Measurements from ENCODE around the gene TMEM61.
"Not testable (repeated sequence)": the region's sequence is repeated elsewhere in the genome, so short reads cannot be mapped to it uniquely, and the experiment has no call there.

Gene TMEM61

GRCh38 chr1:54962612-54963395 lies 17.6 kb upstream of the TMEM61 start:
- no peak for DNase-seq (ENCODE audit: low read depth)

- not testable (repeated sequence) for DNase-seq (ENCODE audit: low read depth)
Measured at GRCh38 chr1:54963829-54964228, 16.6 kb upstream of the TMEM61 start.

GRCh38 chr1:54965624-54966340 lies 14.6 kb upstream of the TMEM61 start:
- DNase-seq (ENCODE audit: low read depth): no peak

- DNase-seq (ENCODE audit: low read depth): no peak
Measured at GRCh38 chr1:54967372-54967771, 13.1 kb upstream of the TMEM61 start.

- DNase-seq (ENCODE audit: low read depth): no peak
Measured at GRCh38 chr1:54968551-54968950, 11.9 kb upstream of the TMEM61 start.

GRCh38 chr1:54969879-54970278 lies 10.5 kb upstream of the TMEM61 start:
- DNase-seq (ENCODE audit: low read depth): no peak

DNA sequence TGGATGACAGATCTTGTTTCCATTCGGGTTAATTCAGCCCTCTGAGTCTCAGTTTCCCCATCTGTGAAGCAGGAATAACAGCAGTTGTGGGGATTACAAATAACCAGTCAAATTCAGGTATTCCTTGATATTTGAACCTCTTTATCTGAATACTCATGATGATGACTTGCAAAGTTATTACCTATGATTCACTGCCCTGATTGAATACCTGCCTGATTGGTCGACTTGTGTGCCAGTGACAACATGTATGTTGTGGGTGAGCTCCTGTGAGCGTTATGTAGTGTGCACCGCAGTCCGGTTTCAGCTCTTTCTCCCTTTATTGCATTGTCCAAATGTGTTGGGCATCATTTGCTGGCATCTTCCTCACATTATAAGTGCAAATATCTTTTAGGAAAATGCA lies 9.5 kb upstream of the TMEM61 start:
- no peak for DNase-seq (ENCODE audit: low read depth)

DNA sequence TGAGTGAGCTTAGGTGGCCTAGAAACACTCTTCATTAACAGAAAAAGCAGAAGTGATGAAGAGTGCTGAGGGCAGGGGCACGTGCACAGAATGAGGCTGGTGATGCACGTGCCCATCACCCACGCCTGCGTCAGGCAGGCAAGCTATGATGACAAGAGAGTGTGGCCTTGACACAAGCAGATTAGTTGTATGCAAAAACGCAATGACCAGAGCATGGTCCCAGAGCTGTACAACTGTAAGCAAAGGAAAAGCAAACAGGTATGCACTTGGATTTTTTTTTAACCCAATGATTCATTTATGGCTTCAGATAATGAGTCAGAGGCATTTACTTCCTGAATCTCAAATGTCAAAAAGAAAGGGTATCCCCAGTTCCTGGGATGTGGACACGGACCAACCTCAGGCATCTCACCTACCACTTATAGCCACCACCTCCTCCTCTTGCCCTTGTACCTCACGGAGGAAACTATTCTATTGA lies 9.1 kb upstream of the TMEM61 start:
- DNase-seq (ENCODE audit: low read depth): no peak

DNA sequence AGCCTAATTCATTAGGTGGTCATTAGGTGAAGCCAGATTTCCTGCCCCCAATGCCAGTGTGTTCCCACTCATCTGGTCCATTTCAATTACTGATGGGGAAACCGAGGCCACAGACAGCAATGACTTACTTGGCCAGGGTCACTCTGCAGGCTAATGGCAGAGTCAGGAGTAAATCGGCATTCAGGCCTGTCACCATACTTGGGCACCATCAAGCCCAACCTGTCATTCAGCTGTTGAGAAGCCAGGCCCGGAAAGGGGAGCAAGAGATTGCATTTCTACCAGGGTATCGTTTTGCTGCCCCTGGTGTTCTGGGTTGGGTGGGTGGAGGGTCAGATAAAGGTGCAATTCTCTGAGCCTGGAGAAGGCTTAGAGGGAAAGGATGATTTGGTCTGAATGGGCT lies 8.0 kb upstream of the TMEM61 start:
- DNase-seq (ENCODE audit: low read depth): no peak

DNA sequence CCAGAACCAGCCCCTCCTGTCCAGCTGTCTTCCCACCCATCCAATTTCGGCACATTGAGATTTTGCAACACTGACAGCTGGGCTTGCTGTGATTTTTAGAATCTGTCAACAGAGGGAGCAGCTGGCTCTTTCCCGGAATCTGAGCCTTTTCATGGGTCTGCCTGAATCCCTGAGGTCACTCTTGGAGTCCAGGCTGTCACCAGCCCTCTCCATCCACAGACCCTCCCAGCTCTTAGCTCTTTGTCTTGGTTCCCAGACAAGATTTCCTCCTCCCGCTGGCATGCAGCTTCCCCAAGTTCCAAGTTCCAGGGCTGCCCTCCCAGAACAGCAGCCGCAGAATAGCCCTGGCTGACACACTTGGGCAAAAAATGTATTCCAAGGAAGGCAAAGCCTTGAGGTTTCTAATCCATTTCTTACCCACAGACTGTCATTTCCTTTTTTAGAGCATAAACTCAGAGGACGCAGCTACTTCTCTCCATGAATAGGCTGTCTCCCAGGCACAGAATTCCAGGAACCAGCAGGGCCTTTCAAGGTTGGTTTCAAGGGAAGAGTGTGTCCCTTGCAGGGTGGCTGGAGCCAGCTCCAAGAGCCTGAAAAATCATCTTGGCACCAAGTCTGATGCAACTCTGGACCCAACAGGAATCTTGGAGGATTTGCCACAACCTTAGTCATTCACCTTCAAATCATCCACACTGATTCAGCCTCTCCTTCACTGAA lies 7.1 kb upstream of the TMEM61 start:
- DNase-seq (ENCODE audit: low read depth): no peak

GRCh38 chr1:54975356-54976108 lies 4.9 kb upstream of the TMEM61 start:
- no peak for DNase-seq (ENCODE audit: low read depth)

DNA sequence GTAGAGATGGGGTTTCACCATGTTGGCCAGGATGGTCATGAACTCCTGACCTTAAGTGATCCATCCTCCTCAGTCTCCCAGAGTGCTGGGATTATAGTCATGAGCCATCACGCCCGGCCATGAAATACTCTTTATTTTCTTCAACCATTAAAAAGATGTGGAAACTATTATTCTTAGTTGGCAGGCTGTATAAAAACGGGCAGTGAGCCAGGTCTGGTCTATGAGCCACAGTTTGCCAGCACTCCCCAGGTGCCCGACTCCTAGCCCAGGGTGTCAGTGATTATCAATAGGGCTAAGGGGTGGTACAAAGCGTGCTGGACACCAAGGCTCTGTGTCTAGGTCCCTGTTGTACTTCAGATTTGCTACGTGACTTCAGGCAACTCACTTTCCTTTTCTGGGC lies 3.7 kb upstream of the TMEM61 start:
- no peak for DNase-seq (ENCODE audit: low read depth)

DNA sequence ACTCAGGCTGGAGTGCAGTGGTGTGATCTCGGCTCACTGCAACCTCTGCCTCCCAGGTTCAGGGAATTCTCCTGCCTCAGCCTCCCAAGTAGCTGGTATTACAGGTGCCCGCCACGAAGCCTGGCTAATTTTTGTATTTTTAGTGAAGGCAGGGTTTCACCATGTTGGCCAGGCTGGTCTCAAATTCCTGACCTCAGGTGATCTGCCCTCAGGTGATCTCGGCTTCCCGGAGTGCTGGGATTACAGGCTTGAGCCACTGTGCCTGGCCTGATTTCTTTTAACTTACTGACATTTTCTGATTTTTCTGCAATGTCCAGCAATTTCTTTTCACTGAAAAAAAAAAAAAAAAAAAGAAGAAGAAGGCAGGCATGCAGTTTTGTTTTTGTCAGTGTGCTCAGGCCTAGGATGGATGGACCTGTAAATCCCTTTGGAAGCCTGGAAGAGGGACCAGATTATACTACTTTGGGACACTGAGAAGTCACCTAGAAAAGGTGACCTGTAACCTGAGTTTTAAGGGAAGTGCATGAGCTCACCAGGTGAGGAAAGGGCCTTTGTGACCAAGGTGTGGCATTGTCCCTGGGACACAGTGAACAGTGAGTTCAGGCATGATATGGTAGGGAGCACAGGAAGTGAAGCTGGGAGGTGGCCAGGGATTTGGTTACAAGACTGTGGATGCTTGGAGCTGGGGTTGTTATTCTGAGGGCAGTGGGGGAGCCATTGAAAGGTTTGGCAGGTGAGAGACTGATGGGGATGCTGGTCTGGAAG lies 2.7 kb upstream of the TMEM61 start:
- no peak for DNase-seq (ENCODE audit: low read depth)

DNA sequence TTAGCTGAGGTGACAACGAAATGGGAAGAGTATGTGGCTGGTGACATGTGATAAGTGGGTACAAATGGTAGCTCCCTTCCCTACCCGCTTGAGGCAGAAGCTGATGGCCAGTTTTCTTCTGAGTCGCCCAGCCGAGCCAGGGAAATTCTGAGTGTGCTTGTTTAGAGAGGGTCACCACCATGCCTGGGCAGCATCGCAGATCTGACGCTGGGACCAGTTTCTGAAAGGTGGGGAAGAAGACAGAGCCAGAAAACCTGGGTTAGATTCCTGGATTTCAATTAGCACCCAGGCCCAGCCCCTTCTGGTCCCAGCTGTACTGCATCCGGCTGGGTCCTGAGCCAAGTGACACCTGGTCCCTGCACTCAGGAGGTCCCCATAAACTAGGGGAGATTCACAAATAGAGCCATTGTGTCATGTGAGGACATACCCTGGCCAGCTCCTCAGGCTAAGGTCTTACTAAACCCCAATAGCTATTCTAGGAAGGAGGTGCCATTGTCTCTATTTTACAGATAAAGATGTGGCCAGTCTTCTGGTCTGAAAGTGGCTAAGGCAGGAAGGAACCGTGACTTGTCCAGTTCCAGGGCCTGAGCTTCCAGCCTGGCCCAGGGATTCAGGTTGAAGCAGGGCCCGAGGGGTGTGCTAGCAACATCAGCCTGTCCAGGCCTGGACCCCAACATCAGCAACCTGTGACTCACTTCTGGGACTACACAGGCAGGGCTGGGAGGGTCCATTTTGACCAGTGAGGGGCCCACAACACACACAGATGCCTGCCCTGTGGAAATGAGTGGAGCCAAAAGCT lies 1.7 kb upstream of the TMEM61 start:
- DNase-seq (ENCODE audit: low read depth): no peak

DNA sequence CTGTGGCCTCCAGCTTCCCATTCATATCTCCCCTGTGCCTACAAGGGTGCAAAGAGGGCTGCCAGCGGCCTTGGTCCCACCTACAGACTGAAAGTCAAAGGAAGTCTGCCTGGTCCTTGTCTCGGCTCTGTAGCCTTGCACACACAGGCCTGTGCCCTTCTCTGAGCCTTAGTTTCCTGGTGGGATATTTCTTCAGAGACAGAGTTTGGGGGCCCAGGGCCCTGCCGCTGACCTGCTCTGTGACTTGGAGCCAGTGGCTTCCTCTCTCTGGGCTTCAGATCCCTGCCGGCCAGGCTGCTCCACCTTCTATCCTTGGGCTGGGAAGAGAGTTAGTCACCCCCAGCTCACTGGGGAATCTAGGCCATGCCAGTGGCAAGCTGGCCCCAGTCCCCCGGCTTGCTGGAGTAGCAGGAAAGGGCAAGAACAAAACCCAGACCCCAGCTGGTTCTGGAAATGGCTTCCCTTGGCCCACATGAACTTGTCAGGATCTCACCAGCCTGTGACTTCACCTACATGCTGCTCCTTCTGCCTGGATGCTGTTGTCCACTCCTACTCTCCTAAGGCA lies 1.0 kb upstream of the TMEM61 start:
- DNase-seq (ENCODE audit: low read depth): no peak

DNA sequence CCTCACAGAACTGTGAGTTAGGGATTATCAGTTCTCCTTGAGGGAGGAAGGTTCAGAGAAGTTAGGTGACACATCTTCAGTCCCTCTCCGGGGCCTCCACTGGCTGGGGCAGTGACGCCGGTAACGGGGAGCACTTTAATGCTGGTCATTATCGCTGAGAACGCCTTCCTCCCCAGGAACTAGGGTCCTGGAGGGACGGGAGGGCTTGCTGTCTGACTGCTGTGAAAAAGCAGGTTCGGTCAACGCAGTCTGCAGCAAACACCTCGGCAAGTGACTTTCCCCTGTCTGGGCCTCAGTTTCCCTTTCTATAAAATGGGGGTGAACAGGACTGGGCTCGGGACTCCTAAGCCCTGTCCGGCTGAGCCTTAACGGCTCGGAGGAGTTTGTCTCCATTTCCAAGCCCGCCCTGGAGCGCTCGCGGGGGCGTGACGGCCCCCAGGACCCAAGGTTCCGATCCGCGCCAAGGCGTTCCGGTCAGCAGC lies 341 bp upstream of the TMEM61 start:
- no peak for DNase-seq (ENCODE audit: low read depth)

GRCh38 chr1:54981466-54981865 lies 1.0 kb downstream of the TMEM61 start:
- no peak for DNase-seq (ENCODE audit: low read depth)

DNA sequence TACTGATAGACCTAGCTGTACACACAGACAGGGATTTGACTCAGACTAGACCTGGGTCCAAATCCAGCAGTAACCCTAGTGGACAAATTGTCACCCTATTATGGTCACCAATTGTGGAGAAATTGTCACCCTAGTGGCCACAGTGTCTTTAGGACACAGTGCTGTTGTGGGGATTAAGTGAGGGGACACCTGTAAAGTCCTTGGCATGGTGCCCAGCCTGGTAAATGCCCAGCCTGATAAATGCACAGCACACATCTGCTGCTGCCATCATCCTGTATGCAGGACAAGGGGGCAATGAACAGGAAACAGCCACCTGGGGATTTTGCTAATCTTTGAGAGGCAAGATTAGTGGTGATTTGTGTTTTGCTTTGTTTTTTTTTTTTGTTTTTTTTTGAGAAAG lies 2.3 kb downstream of the TMEM61 start:
- DNase-seq (ENCODE audit: low read depth): no peak

DNA sequence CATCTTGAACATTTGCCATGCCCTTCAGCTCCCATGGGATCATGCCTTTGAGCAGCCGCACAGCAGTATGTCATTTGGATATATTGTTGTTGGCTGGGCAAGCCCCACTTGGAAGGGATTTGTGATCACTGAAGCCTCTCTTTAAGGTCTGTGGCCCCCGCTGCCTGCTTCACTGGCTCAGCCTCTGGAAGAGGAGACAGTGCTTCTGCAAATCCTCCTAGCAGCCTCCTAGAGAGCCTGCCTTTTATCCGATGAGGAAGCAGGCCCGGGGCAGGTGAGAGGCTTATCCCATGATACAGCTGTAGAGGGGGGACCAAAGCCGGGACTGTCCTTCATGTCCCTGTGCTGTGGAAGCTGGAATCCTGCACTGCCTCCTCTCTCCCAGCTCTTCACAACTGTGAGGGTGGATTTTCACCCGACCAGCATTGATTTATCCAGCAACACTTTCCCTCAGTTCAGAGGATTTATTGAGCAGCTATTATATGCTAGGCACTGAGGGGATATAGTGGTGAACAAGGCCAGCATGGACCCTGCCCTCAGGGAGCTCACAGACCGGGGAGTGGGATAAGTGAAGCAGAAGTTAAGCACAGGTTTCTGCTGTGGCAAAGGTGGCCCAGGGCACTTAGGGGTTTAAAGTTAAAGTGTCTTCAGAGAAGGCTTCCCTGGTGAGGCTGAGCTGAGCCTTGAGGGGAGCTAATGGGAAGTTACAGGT lies 3.9 kb downstream of the TMEM61 start:
- no peak for DNase-seq (ENCODE audit: low read depth)
